Smooth muscle cell of the brain vasculature (primary cell): Measurements from ENCODE around the gene CR1.
"Not testable (repeated sequence)": the region's sequence is repeated elsewhere in the genome, so short reads cannot be mapped to it uniquely, and the experiment has no call there.

Experiments used
- DNase-seq: peaks from one replicate; pipeline ENCODE4 v3.0.0-alpha.2; 2012; ENCODE audit warnings: low read depth, low spot score

Gene CR1

GRCh38 chr1:207495801-207496792, at the start of gene CR1:
CR1 (plus strand) TSS chr1:207496157; CDS start chr1:207496268, 111 bp downstream.
- DNase-seq: no peak

GRCh38 chr1:207453710-207454045, 42.3 kb upstream of the CR1 start:
- DNase-seq: no peak

- DNase-seq: no peak
These were observed 41.7 kb upstream of the CR1 start, which contains the start of gene CR2 for GRCh38 chr1:207454046-207454964. CR2 (plus strand) TSS chr1:207454328; CDS start chr1:207454419, 91 bp downstream.

- DNase-seq: no peak
These were observed 40.7 kb upstream of the CR1 start for GRCh38 chr1:207455183-207455754.

- DNase-seq: no peak
These were observed 37.5 kb upstream of the CR1 start for GRCh38 chr1:207458414-207458813.

GRCh38 chr1:207459008-207459407, 36.9 kb upstream of the CR1 start:
- no peak for DNase-seq

- DNase-seq: no peak
These were observed 34.3 kb upstream of the CR1 start for GRCh38 chr1:207461649-207462048.

- DNase-seq: no peak
These were observed 33.4 kb upstream of the CR1 start for GRCh38 chr1:207462535-207462934.

GRCh38 chr1:207463021-207463420, 32.9 kb upstream of the CR1 start:
- DNase-seq: no peak

- no peak for DNase-seq
These were observed 32.4 kb upstream of the CR1 start for GRCh38 chr1:207463571-207463970.

GRCh38 chr1:207470927-207471326, 25.0 kb upstream of the CR1 start:
- no peak for DNase-seq

GRCh38 chr1:207474210-207474609, 21.7 kb upstream of the CR1 start:
- no peak for DNase-seq

- DNase-seq: no peak
These were observed 9.8 kb upstream of the CR1 start for GRCh38 chr1:207486198-207486597.

- no peak for DNase-seq
These were observed 8.3 kb upstream of the CR1 start for GRCh38 chr1:207487636-207488035.

- DNase-seq: no peak
These were observed 2.7 kb upstream of the CR1 start for GRCh38 chr1:207493212-207493611.

GRCh38 chr1:207494171-207494570, 1.8 kb upstream of the CR1 start:
- DNase-seq: no peak

- not testable (repeated sequence) for DNase-seq
These were observed 676 bp upstream of the CR1 start for GRCh38 chr1:207495281-207495680.

- no peak for DNase-seq
These were observed 2.0 kb downstream of the CR1 start for GRCh38 chr1:207497941-207498340.

GRCh38 chr1:207499573-207499972, 3.6 kb downstream of the CR1 start:
- peak; percentile 28 for DNase-seq

GRCh38 chr1:207500306-207500705, 4.3 kb downstream of the CR1 start:
- no peak for DNase-seq

- no peak for DNase-seq
These were observed 5.1 kb downstream of the CR1 start for GRCh38 chr1:207501071-207501470.

- DNase-seq: no peak
These were observed 6.8 kb downstream of the CR1 start for GRCh38 chr1:207502726-207503125.
